ENCODE results near the gene ANKMY2.

GRCh38 chr7:16599860-16600259, 45.7 kb downstream of the ANKMY2 start:
- no peak for TF ChIP-seq CTCF (IDR thresholded peaks at IDR 0.05)
- TF ChIP-seq POLR2A (IDR thresholded peaks at IDR 0.05), result no peak
- TF ChIP-seq POLR2AphosphoS5 (IDR thresholded peaks at IDR 0.05; ENCODE audit: insufficient read depth in 1 of 2, low read depth in 1 of 2), result no peak

All from vagina (tissue), 2 donors.